Measurements from ENCODE around the gene CENPS. TPM values are rescaled to one million over a fixed set of nuclear protein-coding genes. Genes with fewer than 3 reads are reported as not detected.

The CENPS gene
- total RNA-seq, 4 donors from 2014 or later = 5.8 to 22.4 (median 11.4) TPM

GRCh38 chr1:10479296-10479695 lies 49.1 kb downstream of the CENPS start:
- no peaks in the 10 kb centered on the region for H3K9me3 ChIP-seq
- TF ChIP-seq CTCF (IDR thresholded peaks at IDR 0.05) (no peak), POLR2A (IDR thresholded peaks at IDR 0.05) (no peak)
- no peak overlapping the region for H3K27ac ChIP-seq
- peaks cover 4 to 7% of the 10 kb centered on the region in 2 donors for H3K4me1 ChIP-seq
- intact Hi-C loops (cut with DNase I) = no loop called here
- 76 to 81% methylated on average over 8 of the region's 8 CpGs for WGBS, 2 donors
- H3K4me3 ChIP-seq (replicated peaks in 1 of 3) = no peak overlapping the region
- no peaks in the 10 kb centered on the region for H3K36me3 ChIP-seq
- no peak for DNase-seq
- no peaks in the 10 kb centered on the region for H3K27me3 ChIP-seq

DNA sequence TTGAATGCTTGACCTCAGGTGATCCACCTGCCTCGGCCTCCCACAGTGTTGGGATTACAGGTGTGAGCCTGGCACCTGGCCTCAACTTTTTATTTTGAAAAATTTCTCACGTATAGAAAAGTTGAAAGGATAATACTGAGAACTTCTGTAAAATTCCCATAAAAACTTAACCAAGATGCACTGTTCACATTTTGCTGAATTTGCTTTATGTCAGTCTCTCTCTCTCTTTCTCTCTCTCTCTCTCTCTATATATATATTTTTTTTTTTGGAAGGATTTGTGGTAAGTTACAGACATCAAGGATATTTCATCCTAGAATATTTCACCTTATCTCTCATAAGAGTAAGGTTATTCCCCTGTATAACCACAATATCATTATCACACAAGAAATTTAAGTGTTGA lies 50.4 kb downstream of the CENPS start:
- H3K4me3 ChIP-seq (replicated peaks in 1 of 3) = no peak overlapping the region
- TF ChIP-seq POLR2A (IDR thresholded peaks at IDR 0.05) (no peak), CTCF (IDR thresholded peaks at IDR 0.05) (no peak)
- H3K27ac ChIP-seq = no peak overlapping the region
- H3K27me3 ChIP-seq = no peaks in the 10 kb centered on the region
- H3K4me1 ChIP-seq = peaks cover 4 to 6% of the 10 kb centered on the region in 2 donors
- H3K36me3 ChIP-seq = no peaks in the 10 kb centered on the region
- WGBS, 2 donors = 93 to 95% methylated on average over 2 of the region's 2 CpGs
- no peaks in the 10 kb centered on the region for H3K9me3 ChIP-seq
- DNase-seq = no peak
- intact Hi-C loops (cut with DNase I) = no loop called here

GRCh38 chr1:10484521-10484920 lies 54.3 kb downstream of the CENPS start:
- H3K4me1 ChIP-seq = peaks cover under 1 to 2% of the 10 kb centered on the region in 2 donors
- no peak overlapping the region for H3K27ac ChIP-seq
- no peaks in the 10 kb centered on the region for H3K36me3 ChIP-seq
- no peak for TF ChIP-seq POLR2A (IDR thresholded peaks at IDR 0.05)
- TF ChIP-seq CTCF (IDR thresholded peaks at IDR 0.05) = no peak
- H3K9me3 ChIP-seq = no peaks in the 10 kb centered on the region
- DNase-seq = no peak
- no peak overlapping the region for H3K4me3 ChIP-seq (replicated peaks in 1 of 3)
- no peaks in the 10 kb centered on the region for H3K27me3 ChIP-seq
- intact Hi-C loops (cut with DNase I) = no loop called here
- WGBS, 2 donors = 88 to 91% methylated on average over 4 to 6 of the region's 6 CpGs

- H3K4me3 ChIP-seq (replicated peaks in 1 of 3) = no peak overlapping the region
- H3K36me3 ChIP-seq = no peaks in the 10 kb centered on the region
- no peaks in the 10 kb centered on the region for H3K27me3 ChIP-seq
- H3K9me3 ChIP-seq = no peaks in the 10 kb centered on the region
- peak; percentile 37 to 61 for DNase-seq
- no peak overlapping the region for H3K27ac ChIP-seq
- 15 to 17% methylated on average over 3 of the region's 4 CpGs for WGBS, 2 donors
- intact Hi-C loops (cut with DNase I) = loop anchor here (5.0 kb wide), 2 partner anchors 57 to 378 kb away; partner anchors contain the start of gene CENPS
- H3K4me1 ChIP-seq = peaks cover 8 to 13% of the 10 kb centered on the region in 2 donors
- TF ChIP-seq POLR2A (IDR thresholded peaks at IDR 0.05) (no peak), CTCF (IDR thresholded peaks at IDR 0.05) (no peak)
Observed at GRCh38 chr1:10489291-10490055, 59.2 kb downstream of the CENPS start.

GRCh38 chr1:10490286-10490970 lies 60.2 kb downstream of the CENPS start:
- Histone ChIP-seq H3K27me3 (no peaks in the 10 kb centered on the region), H3K36me3 (no peaks in the 10 kb centered on the region), H3K9me3 (no peaks in the 10 kb centered on the region), H3K4me3 (replicated peaks in 1 of 3) (no peak overlapping the region), H3K4me1 (peaks cover 14 to 21% of the 10 kb centered on the region in 2 donors), H3K27ac (no peak overlapping the region)
- TF ChIP-seq POLR2A (IDR thresholded peaks at IDR 0.05) (no peak), CTCF (IDR thresholded peaks at IDR 0.05) (no peak)
- WGBS, 2 donors = 65 to 72% methylated on average over 12 of the region's 12 CpGs
- DNase-seq = peak in 1 of 2 donors; percentile 26
- intact Hi-C loops (cut with DNase I) = loop anchor here (5.0 kb wide), 2 partner anchors 58 to 377 kb away; partner anchors contain the start of gene CENPS
